Right lung (tissue), 5 donors: Measurements from ENCODE around the gene JMJD8. TPM values are rescaled to one million over a fixed set of nuclear protein-coding genes. Genes with fewer than 3 reads are reported as not detected.

Source experiments
- DNase-seq, 2 donors: peaks; one replicate each; pipeline ENCODE4 v3.0.0-alpha.2; 2013
- polyA plus RNA-seq, 5 donors: library from polyadenylated mRNA; unstranded; fragments of 120-200 nt; gene quantifications; one replicate each; pipeline versions ENCODE4 v1.2.1 to v1.2.3, GENCODE V29; 2013; ENCODE audit warnings: inconsistent platforms in 1 of 5, low replicate concordance in 1 of 5; ENCODE audit not compliant: insufficient read length in 5 of 5, insufficient read depth in 1 of 5

Gene JMJD8
- polyA plus RNA-seq, 5 donors, result 39.5 to 69.5 (median 43.3) TPM

GRCh38 chr16:677316-678190 is 6.6 kb downstream of the JMJD8 start:
- DNase-seq, result no peak

DNA sequence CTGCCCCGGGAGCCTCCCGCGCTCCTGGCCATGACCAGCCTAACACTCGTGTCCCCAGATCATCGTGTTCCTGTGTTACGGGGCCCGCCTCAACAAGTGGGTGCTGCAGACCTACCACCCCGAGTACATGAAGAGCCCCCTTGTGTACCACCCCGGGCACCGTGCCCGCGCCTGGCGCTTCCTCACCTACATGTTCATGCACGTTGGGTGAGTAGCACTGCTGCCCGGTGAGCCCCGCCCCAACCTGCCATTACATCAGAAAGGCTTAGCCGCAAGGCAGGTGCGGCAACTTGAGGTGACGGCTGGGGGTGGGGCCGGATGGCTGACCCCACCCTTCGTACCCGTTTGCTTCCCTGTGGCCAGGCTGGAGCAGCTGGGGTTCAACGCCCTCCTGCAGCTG is 7.2 kb downstream of the JMJD8 start:
- DNase-seq, result no peak

DNA sequence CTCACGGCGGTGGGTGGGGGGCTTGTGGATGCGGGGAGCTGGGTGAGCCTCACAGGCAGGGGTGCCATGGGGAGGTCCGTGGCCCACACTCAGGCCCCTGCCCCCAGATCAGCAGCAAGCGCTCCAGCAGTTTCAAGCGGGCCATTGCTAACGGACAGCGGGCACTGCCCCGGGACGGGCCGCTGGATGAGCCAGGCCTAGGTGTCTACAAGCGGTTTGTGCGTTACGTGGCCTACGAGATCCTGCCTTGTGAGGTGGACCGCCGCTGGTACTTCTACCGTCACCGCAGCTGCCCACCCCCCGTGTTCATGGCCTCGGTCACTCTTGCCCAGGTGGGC is 7.6 kb downstream of the JMJD8 start:
- DNase-seq, result no peak

- no peak for DNase-seq
Measured at GRCh38 chr16:675884-676564, 8.1 kb downstream of the JMJD8 start.

DNA sequence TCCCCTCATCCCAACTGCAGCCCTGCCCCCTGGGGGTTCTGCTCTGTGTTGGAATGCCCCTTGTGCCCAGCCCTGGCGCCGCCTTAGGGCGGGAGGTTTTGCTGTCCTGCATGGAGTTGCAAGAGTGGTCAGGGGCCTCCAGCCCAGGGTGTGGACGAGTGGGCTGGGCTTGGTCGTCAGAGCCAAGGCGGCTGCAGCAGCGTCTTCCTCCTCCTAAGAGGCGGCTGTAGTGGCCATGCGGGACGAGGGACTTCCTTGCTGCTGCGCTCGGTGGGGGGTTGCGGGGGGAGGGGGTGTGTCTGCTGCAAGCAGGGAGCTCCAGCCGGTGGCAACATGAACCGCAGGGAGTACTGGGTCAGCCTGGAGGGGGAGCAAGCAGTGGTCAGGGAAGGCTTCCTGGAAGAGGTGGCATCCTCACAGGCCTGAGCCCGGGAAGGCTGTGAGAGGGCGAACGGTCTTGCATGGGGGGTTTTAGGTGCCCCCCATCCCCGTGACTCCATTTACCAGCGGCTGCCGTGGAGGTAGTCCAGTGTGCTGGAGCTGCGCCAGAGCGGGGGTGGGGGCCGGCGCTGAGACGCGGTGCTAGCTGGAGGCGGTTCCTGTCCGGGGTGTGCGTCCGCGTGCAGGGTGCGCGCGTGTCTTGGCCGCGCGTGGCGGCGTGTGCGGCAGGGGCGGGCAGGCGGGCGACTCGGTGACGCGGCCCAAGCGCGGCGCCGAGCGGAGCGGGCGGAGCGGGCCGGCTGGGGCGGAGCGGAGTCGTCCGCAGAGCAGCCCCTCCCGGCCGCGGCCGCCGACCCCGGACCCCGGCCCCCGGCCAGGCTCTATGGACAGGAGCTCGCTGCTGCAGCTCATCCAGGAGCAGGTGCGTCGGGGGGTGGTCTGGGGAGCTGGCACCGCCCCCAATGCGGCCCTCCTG is 8.9 kb downstream of the JMJD8 start, which contains the start of gene RHBDL1:
Gene RHBDL1 (plus strand): TSS at position 704 of the 916 bp plus-strand sequence. CDS start 120 bp downstream, at position 824.
- no peak for DNase-seq

- DNase-seq, result no peak
Measured at GRCh38 chr16:674214-674881, 9.8 kb downstream of the JMJD8 start.

GRCh38 chr16:673399-673991 is 10.6 kb downstream of the JMJD8 start:
- DNase-seq, result no peak

- DNase-seq, result no peak
Measured at GRCh38 chr16:672851-673250, 11.3 kb downstream of the JMJD8 start.

- DNase-seq, result no peak
Measured at GRCh38 chr16:672371-672770, 11.8 kb downstream of the JMJD8 start.

DNA sequence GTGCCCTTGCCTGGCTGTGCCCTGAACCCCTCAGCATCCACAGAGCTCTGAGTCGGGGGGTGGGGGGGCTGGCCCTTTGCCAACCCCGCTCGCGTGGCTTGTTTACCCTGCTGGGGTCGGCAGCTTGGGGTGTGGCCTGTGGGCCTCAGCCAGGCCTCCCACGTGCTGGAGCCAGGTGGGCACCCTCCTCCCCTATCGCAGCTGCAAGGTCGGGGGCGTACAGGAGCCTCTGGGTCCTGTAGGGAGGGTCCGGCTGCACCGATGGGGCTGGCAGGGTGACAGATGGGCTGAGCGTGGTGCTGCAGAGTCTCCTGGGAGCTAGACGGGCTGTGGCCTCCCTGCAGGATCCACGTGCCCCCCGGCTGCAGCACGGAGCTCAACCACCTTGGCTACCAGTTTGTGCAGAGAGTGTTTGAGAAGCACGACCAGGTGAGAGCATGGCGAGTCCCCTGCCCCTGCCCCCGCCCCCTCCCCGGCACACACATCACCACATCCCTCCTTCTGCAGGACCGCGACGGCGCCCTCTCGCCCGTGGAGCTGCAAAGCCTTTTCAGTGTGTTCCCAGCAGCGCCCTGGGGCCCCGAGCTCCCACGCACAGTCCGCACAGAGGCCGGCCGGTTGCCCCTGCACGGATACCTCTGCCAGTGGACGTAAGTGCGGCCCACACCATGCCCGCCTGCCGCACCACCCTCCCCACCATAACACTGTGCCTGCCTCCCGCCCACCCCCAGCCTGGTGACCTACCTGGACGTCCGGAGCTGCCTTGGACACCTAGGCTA is 12.6 kb downstream of the JMJD8 start:
- DNase-seq, result no peak

DNA sequence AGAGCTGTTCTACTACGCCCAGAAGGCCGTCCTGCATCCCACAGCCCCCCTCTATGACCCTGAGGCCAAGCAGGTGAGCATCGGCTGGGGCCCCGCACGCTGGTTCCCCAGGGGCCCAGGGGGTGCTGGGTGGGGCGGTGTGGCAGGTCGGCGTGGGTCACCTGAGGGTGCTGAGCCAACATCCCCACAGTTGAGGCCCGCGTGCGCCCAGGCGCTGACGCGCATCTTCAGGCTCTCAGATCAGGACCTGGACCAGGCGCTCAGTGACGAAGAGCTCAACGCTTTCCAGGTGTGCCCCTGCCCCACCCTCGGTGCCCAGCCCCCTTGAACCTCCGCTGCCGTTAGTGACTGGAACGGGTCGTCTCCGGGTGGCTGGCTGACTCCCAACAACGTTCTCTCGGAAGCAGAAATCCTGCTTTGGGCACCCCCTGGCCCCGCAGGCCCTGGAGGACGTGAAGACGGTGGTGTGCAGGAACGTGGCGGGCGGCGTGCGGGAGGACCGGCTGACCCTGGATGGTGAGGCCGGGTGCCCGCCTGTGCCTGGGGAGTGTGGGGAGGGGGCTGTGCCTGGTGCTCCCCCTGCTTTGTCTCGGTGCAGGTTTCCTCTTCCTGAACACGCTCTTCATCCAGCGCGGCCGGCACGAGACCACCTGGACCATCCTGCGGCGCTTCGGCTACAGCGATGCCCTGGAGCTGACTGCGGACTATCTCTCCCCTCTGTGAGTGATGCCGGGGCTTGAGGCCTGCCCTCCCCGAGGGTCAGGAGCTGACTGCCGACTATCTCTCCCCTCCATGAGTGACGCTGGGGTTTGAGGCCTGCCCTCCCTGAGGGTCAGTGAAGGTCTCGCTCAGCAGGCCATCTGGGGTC is 13.4 kb downstream of the JMJD8 start:
- no peak for DNase-seq

- DNase-seq, result no peak
Measured at GRCh38 chr16:669666-670065, 14.5 kb downstream of the JMJD8 start.

DNA sequence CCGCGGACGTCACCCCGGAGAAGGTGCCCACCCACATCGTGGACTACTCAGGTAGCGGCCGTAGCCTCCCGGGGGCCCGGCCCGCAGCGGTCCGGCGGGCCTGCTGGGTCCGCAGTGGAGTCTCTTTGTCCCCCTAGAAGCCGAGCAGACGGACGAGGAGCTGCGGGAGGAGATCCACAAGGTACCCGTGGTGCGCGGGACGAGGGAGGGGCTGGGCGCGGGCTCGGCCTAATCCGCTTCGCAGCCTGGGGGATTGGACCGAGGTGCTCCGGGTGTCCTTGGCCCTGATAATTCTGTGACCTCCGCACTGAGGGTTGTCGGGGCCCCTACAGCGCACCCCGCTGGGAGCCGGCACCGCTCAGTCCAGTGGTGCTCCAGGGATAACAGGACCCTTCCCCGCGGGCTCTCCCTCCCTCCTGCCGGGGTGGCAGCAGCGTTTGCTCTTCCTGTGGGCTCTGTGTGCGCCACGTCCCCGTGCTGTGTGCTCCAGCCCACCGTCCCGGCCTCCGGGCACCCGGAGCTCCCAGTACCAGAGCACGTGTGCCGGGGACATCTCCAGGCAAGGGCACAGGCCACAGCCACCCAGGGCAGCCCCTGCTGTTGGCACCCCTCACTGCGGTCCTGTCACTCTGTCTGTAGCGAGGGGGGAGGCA is 15.5 kb downstream of the JMJD8 start:
- no peak for DNase-seq

GRCh38 chr16:667780-668518 is 16.2 kb downstream of the JMJD8 start, which contains the start of gene RHOT2:
TSS of gene RHOT2 (plus strand) at chr16:668132. CDS start at chr16:668200, 68 bp downstream.
- DNase-seq, result peak; percentile 87 to 89

- DNase-seq, result no peak
Measured at GRCh38 chr16:667113-667779, 16.9 kb downstream of the JMJD8 start.

DNA sequence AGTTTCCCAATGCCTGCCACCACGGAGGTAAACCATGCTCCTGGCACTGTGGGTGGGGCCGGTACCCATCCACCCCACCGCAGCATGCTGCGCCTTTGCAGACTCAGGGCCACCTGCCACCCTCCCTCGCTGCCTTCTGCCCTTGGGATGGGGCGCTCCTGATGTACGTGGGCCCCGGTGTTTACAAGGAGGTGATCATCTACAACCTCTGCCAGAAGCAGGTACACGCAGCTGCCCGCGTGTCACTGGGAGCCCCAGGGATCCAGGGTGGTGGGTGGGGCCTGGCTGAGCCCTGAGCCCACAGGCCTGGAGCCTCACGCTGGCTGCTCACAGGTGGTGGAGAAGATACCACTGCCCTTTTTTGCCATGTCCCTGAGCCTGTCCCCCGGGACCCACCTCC is 17.6 kb downstream of the JMJD8 start:
- DNase-seq, result no peak

- DNase-seq, result no peak
Measured at GRCh38 chr16:662597-662996, 21.5 kb downstream of the JMJD8 start.
